ENCODE data around the gene KDM2A.
"Not testable (repeated sequence)": the region's sequence is repeated elsewhere in the genome, so short reads cannot be mapped to it uniquely, and the experiment has no call there.

KDM2A gene

DNA sequence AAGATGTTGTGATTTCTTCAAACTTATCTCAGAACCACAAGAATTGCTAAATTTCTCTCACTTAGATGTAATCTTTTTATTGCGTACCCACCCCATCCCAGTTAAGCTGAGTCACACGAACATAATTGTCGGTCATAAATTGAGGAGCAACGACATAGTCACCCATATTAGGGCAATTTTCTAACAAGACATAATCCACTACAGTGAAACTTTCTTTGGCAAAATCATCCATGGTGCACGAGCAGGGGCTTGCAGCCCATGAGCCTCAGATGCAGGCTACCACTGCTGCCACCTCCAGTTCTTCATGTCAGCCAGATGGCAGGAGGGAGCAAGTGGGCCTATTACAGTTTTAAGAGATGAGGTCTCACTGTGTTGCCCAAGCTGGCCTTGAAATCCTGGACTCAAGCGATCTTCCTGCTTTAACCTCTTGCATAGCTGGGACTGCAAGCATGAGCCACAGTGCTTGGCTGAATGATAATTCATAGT is 77.0 kb downstream of the KDM2A start:
- H3K9me2 ChIP-seq (replicated peaks; ENCODE audit: low read depth, low read length): no peaks in the 10 kb centered on the region
- H4K20me1 ChIP-seq (ENCODE audit: insufficient read depth, low read length, poor library complexity, severe bottlenecking): peaks cover 5% of the 10 kb centered on the region
- H3K4me3 ChIP-seq (ENCODE audit: low read length, poor library complexity, severe bottlenecking): no peak overlapping the region
- no peaks in the 10 kb centered on the region for H3K27me3 ChIP-seq (ENCODE audit: insufficient read depth, low read length, poor library complexity, severe bottlenecking)
- no peaks in the 10 kb centered on the region for H3K79me2 ChIP-seq (ENCODE audit: insufficient read depth, low read length)
- H2AFZ ChIP-seq (ENCODE audit: low read length): no peak overlapping the region
- H3K36me3 ChIP-seq (ENCODE audit: insufficient read depth, low read length): peaks cover 40% of the 10 kb centered on the region; the same call in 1 of the 2 replicates
- peaks cover 33% of the 10 kb centered on the region for H3K4me1 ChIP-seq (ENCODE audit: insufficient read depth, low read length, poor library complexity, severe bottlenecking)
- H3K9ac ChIP-seq (ENCODE audit: low read depth, low read length, poor library complexity, severe bottlenecking): peak overlapping the region; percentile 17
- H3F3A ChIP-seq (ENCODE audit: low read depth): 0 out of 2 replicates have a peak, but pooled peaks cover 4% of the 10 kb centered on the region
- peak overlapping the region; percentile 27 for H3K4me2 ChIP-seq (ENCODE audit: low read depth, low read length, poor library complexity, severe bottlenecking)
- H3K9me3 ChIP-seq (ENCODE audit: insufficient read depth, low read depth, low read length): no peaks in the 10 kb centered on the region
- TF ChIP-seq, protein P1, sequence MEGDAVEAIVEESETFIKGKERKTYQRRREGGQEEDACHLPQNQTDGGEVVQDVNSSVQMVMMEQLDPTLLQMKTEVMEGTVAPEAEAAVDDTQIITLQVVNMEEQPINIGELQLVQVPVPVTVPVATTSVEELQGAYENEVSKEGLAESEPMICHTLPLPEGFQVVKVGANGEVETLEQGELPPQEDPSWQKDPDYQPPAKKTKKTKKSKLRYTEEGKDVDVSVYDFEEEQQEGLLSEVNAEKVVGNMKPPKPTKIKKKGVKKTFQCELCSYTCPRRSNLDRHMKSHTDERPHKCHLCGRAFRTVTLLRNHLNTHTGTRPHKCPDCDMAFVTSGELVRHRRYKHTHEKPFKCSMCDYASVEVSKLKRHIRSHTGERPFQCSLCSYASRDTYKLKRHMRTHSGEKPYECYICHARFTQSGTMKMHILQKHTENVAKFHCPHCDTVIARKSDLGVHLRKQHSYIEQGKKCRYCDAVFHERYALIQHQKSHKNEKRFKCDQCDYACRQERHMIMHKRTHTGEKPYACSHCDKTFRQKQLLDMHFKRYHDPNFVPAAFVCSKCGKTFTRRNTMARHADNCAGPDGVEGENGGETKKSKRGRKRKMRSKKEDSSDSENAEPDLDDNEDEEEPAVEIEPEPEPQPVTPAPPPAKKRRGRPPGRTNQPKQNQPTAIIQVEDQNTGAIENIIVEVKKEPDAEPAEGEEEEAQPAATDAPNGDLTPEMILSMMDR (conservative IDR thresholded peaks at IDR 0.05; ENCODE audit: low read length): no peak; the same call in 1 of the 2 replicates
- TF ChIP-seq EZH2phosphoT487 (IDR thresholded peaks at IDR 0.05; ENCODE audit: borderline replicate concordance): no peak

DNA sequence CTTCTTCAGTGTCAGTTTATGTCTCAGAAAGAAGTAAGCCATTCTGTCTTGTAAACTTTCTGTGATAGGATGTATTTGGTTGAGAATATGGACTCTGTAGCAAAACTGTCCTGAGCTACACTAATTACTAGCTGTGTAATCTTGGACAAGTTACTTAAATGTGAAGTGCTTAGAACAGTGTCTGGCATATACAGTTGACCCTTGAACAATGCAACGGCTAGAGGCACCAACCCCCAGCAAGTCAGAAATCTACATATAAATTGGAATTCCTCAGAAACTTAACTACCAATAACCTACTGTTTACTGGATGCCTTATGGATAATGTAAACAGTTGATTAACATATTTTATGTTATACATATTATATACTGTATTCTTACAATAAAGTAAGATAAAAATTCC is 78.5 kb downstream of the KDM2A start:
- no peak overlapping the region for H3K9ac ChIP-seq (ENCODE audit: low read depth, low read length, poor library complexity, severe bottlenecking)
- peaks cover 5% of the 10 kb centered on the region for H4K20me1 ChIP-seq (ENCODE audit: insufficient read depth, low read length, poor library complexity, severe bottlenecking)

DNA sequence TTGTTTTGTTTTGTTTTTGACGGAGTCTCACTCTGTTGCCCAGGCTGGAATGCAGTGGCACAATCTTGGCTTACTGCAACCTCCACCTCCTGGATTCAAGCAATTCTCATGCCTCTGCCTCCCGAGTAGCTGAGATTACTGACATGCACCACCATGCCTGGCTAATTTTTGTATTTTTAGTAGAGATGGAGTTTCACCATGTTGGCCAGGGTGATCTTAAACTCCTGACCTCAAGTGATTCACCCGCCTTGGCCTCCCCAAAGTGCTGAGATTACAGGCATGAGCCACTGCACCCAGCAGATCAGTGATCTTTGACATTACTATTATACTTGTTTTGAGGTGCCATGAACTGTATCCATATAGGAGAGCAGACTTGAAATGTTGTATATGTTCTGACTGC is 79.7 kb downstream of the KDM2A start:
- H4K20me1 ChIP-seq (ENCODE audit: insufficient read depth, low read length, poor library complexity, severe bottlenecking); H2AFZ ChIP-seq (ENCODE audit: low read length); H3K4me2 ChIP-seq (ENCODE audit: low read depth, low read length, poor library complexity, severe bottlenecking); H3F3A ChIP-seq (ENCODE audit: low read depth); H3K9me2 ChIP-seq (replicated peaks; ENCODE audit: low read depth, low read length); H3K9ac ChIP-seq (ENCODE audit: low read depth, low read length, poor library complexity, severe bottlenecking); H3K4me3 ChIP-seq (ENCODE audit: low read length, poor library complexity, severe bottlenecking); H3K27me3 ChIP-seq (ENCODE audit: insufficient read depth, low read length, poor library complexity, severe bottlenecking); H3K9me3 ChIP-seq (ENCODE audit: insufficient read depth, low read depth, low read length); H3K79me2 ChIP-seq (ENCODE audit: insufficient read depth, low read length): not testable (repeated sequence)
- peaks cover 22% of the 10 kb centered on the region; the same call in 1 of the 2 replicates for H3K36me3 ChIP-seq (ENCODE audit: insufficient read depth, low read length)
- peaks cover 33% of the 10 kb centered on the region for H3K4me1 ChIP-seq (ENCODE audit: insufficient read depth, low read length, poor library complexity, severe bottlenecking)

More for the DNA sequence above, 78.5 kb downstream of the KDM2A start:
- Histone ChIP-seq H3K4me3 (ENCODE audit: low read length, poor library complexity, severe bottlenecking) (no peak overlapping the region), H2AFZ (ENCODE audit: low read length) (no peak overlapping the region), H3F3A (ENCODE audit: low read depth) (peaks cover 4% of the 10 kb centered on the region; the same call in 1 of the 2 replicates), H3K9me2 (replicated peaks; ENCODE audit: low read depth, low read length) (no peaks in the 10 kb centered on the region), H3K4me2 (ENCODE audit: low read depth, low read length, poor library complexity, severe bottlenecking) (no peak overlapping the region), H3K36me3 (ENCODE audit: insufficient read depth, low read length) (peaks cover 30% of the 10 kb centered on the region; the same call in 1 of the 2 replicates), H3K27me3 (ENCODE audit: insufficient read depth, low read length, poor library complexity, severe bottlenecking) (no peaks in the 10 kb centered on the region), H3K9me3 (ENCODE audit: insufficient read depth, low read depth, low read length) (no peaks in the 10 kb centered on the region), H3K79me2 (ENCODE audit: insufficient read depth, low read length) (no peaks in the 10 kb centered on the region), H3K4me1 (ENCODE audit: insufficient read depth, low read length, poor library complexity, severe bottlenecking) (peaks cover 33% of the 10 kb centered on the region)
- no peak for TF ChIP-seq EZH2phosphoT487 (IDR thresholded peaks at IDR 0.05; ENCODE audit: borderline replicate concordance)
- TF ChIP-seq, protein P1 (conservative IDR thresholded peaks at IDR 0.05; ENCODE audit: low read length): no peak

DNA sequence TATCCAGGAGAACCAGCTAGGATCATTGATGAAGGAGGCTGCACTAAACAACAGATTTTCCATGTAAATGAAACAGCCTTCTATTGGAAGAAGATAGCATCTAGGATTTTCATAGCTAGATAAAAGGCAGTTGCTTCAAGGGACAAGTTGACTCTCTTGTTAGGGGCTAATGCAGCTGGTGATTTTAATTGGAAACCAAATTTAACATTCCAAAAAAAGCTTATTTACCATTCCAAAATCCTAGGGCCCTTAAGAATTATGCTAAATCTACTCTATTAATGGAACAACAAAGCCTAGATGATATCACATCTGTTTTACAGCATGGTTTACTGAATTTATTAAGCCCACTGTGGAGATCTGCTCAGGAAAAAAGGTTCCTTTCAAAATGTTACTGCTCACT is 80.7 kb downstream of the KDM2A start:
- H4K20me1 ChIP-seq (ENCODE audit: insufficient read depth, low read length, poor library complexity, severe bottlenecking): peaks cover 5% of the 10 kb centered on the region
- no peaks in the 10 kb centered on the region for H3K9me2 ChIP-seq (replicated peaks; ENCODE audit: low read depth, low read length)
- no peak overlapping the region for H2AFZ ChIP-seq (ENCODE audit: low read length)
- no peak overlapping the region for H3K9ac ChIP-seq (ENCODE audit: low read depth, low read length, poor library complexity, severe bottlenecking)
- peaks cover 18% of the 10 kb centered on the region; the same call in 1 of the 2 replicates for H3K36me3 ChIP-seq (ENCODE audit: insufficient read depth, low read length)
- H3K79me2 ChIP-seq (ENCODE audit: insufficient read depth, low read length): no peaks in the 10 kb centered on the region
- no peak for TF ChIP-seq EZH2phosphoT487 (IDR thresholded peaks at IDR 0.05; ENCODE audit: borderline replicate concordance)
- TF ChIP-seq, protein P1 (conservative IDR thresholded peaks at IDR 0.05; ENCODE audit: low read length): no peak
- no peak overlapping the region for H3K4me2 ChIP-seq (ENCODE audit: low read depth, low read length, poor library complexity, severe bottlenecking)
- H3K27me3 ChIP-seq (ENCODE audit: insufficient read depth, low read length, poor library complexity, severe bottlenecking): no peaks in the 10 kb centered on the region
- H3K4me1 ChIP-seq (ENCODE audit: insufficient read depth, low read length, poor library complexity, severe bottlenecking): peaks cover 27% of the 10 kb centered on the region
- no peaks in the 10 kb centered on the region for H3K9me3 ChIP-seq (ENCODE audit: insufficient read depth, low read depth, low read length)
- H3K4me3 ChIP-seq (ENCODE audit: low read length, poor library complexity, severe bottlenecking): no peak overlapping the region
- peaks cover 4% of the 10 kb centered on the region; the same call in 1 of the 2 replicates for H3F3A ChIP-seq (ENCODE audit: low read depth)
